Measurements from ENCODE around the gene SIGLEC8.

Gene SIGLEC8

GRCh38 chr19:51440052-51440451 lies 18.2 kb downstream of the SIGLEC8 start:
- TF ChIP-seq, protein P1, sequence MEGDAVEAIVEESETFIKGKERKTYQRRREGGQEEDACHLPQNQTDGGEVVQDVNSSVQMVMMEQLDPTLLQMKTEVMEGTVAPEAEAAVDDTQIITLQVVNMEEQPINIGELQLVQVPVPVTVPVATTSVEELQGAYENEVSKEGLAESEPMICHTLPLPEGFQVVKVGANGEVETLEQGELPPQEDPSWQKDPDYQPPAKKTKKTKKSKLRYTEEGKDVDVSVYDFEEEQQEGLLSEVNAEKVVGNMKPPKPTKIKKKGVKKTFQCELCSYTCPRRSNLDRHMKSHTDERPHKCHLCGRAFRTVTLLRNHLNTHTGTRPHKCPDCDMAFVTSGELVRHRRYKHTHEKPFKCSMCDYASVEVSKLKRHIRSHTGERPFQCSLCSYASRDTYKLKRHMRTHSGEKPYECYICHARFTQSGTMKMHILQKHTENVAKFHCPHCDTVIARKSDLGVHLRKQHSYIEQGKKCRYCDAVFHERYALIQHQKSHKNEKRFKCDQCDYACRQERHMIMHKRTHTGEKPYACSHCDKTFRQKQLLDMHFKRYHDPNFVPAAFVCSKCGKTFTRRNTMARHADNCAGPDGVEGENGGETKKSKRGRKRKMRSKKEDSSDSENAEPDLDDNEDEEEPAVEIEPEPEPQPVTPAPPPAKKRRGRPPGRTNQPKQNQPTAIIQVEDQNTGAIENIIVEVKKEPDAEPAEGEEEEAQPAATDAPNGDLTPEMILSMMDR (IDR thresholded peaks at IDR 0.05), result no peak
- H3K27ac ChIP-seq, result no peak overlapping the region

DNA sequence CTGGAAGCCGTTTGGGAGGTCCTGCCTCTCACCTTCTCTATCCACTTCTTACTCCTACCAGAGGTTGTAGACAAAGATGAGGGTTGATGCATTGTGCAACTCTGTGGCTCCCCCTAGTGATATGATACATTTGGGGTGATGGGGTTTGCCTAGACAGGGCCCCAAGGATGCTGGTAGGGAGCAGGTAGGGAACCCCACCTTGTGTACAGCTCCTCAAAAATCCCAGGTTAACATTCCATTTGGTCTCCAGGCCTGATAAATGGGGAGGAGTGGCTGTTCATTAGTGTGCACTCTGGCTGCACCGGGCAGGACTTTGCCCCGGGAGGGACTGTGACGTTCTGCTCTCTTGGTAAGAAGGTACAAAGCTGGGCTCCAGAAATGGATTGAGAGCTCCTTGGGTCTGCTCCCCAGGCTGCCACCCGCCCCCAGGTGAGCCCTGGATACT lies 19.2 kb downstream of the SIGLEC8 start:
- TF ChIP-seq ZFX (IDR thresholded peaks at IDR 0.05; ENCODE audit: borderline replicate concordance), result no peak
- TF ChIP-seq, protein P1 (IDR thresholded peaks at IDR 0.05), result no peak
- no peak overlapping the region for H3K27ac ChIP-seq

DNA sequence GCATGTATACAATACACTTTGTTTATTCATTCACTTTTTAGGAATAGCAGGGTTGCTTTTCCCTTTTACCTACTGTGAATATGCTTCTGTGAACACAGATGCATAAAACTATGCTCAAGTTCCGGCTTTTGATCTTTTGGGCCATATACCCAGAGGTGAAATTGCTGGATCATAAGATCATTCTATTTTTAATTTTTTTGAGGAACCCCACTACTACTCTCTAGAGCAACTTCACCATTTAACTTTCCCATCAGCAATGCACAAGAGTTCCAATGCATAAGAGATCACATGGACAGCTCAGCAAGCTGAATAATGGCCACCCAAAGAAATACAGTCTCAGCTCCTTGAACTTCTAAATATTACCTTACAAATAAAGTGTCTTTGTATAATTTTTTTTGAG lies 23.8 kb downstream of the SIGLEC8 start:
- TF ChIP-seq, protein P1 (IDR thresholded peaks at IDR 0.05), result no peak
- no peak for TF ChIP-seq ZFX (IDR thresholded peaks at IDR 0.05; ENCODE audit: borderline replicate concordance)
- no peak overlapping the region for H3K27ac ChIP-seq

DNA sequence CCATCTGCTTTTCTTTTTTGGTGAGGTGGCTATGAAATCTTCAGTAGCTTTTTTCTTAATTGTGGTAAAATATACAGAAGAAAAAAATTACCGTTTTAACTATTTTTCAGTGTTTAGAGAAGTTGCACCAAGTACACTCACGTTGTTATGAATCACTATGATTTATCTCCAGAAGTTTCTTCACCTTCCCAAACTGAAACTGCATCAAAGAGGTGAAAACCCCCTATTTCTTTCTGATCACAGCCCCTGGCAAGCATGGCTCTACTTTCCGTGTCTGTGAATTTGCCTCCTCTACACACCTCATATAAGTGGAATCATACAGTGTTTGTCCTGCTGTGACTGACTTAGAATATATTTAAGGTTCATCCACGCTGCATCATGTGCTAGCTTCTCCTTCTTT lies 25.2 kb downstream of the SIGLEC8 start:
- H3K27ac ChIP-seq, result no peak overlapping the region
- TF ChIP-seq, protein P1 (IDR thresholded peaks at IDR 0.05), result no peak
- TF ChIP-seq ZFX (IDR thresholded peaks at IDR 0.05; ENCODE audit: borderline replicate concordance), result no peak

GRCh38 chr19:51431124-51431523 lies 27.1 kb downstream of the SIGLEC8 start:
- no peak for TF ChIP-seq ZFX (IDR thresholded peaks at IDR 0.05; ENCODE audit: borderline replicate concordance)
- TF ChIP-seq, protein P1 (IDR thresholded peaks at IDR 0.05), result no peak
- no peak overlapping the region for H3K27ac ChIP-seq

GRCh38 chr19:51430221-51430620 lies 28.0 kb downstream of the SIGLEC8 start:
- no peak overlapping the region for H3K27ac ChIP-seq
- TF ChIP-seq, protein P1 (IDR thresholded peaks at IDR 0.05), result no peak
- TF ChIP-seq ZFX (IDR thresholded peaks at IDR 0.05; ENCODE audit: borderline replicate concordance), result no peak

GRCh38 chr19:51427201-51427600 lies 31.1 kb downstream of the SIGLEC8 start:
- H3K27ac ChIP-seq, result no peak overlapping the region
- TF ChIP-seq, protein P1 (IDR thresholded peaks at IDR 0.05), result no peak
- TF ChIP-seq ZFX (IDR thresholded peaks at IDR 0.05; ENCODE audit: borderline replicate concordance), result no peak

Measured in 22Rv1 (cell line).